ENCODE results near the gene FAM89A. TPM values are rescaled to one million over a fixed set of nuclear protein-coding genes. Genes with fewer than 3 reads are reported as not detected.
"Not testable (repeated sequence)": the region's sequence is repeated elsewhere in the genome, so short reads cannot be mapped to it uniquely, and the experiment has no call there.

The FAM89A gene
- total and polyA plus RNA-seq, 2 experiments from 2014 or later, result 53.5 to 55.1 TPM

GRCh38 chr1:231049121-231049979, 9.3 kb upstream of the FAM89A start:
- Histone ChIP-seq H3K27ac (no peak overlapping the region), H3K4me1 (ENCODE audit: insufficient read depth) (no peaks in the 10 kb centered on the region), H2AFZ (no peak overlapping the region), H3K4me2 (no peak overlapping the region), H4K20me1 (ENCODE audit: insufficient read depth, poor library complexity, severe bottlenecking) (no peaks in the 10 kb centered on the region), H3K36me3 (replicated peaks; ENCODE audit: insufficient read depth, low read depth) (no peaks in the 10 kb centered on the region), H3K9me3 (ENCODE audit: low read depth) (peaks cover 3% of the 10 kb centered on the region), H3K4me3 (no peak overlapping the region), H3K9me2 (replicated peaks; ENCODE audit: insufficient read depth) (no peaks in the 10 kb centered on the region), H3K79me2 (no peaks in the 10 kb centered on the region), H3K27me3 (peaks cover 12% of the 10 kb centered on the region)
- no peak for DNase-seq (ENCODE audit: low spot score)
- no peak for TF ChIP-seq EZH2phosphoT487 (IDR thresholded peaks at IDR 0.05; ENCODE audit: low read depth, severe bottlenecking, unreplicated experiment)
- no peak for TF ChIP-seq EZH2 (IDR thresholded peaks at IDR 0.05; ENCODE audit: borderline replicate concordance)
- TF ChIP-seq CTCF (IDR thresholded peaks at IDR 0.05; ENCODE audit: poor library complexity), result no peak
- WGBS (ENCODE audit: low lambda C conversion rate, missing lambda C conversion rate), result 61% methylated on average over 10 of the region's 10 CpGs

DNA sequence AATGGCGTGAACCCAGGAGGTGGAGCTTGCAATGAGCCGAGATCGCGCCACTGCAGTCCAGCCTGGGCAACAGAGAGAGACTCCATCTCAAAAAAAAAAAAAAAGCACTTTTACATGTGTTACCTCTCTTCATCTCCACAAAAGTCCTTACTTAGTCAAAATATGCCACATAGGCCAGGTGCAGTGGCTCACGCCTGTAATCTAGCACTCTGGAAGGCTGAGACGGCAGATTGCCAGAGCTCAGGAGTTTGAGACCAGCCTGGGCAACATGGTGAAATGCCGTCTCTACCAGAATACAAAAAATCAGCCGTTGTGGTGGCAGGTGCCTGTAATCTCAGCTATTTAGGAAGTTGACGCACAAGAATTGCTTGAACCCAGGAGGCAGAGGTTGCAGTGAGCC, 8.4 kb upstream of the FAM89A start:
- not testable (repeated sequence) for H3K9me3 ChIP-seq (ENCODE audit: low read depth); H3K4me1 ChIP-seq (ENCODE audit: insufficient read depth); H3K9me2 ChIP-seq (replicated peaks; ENCODE audit: insufficient read depth); H3K79me2 ChIP-seq; H3K4me2 ChIP-seq; H3K36me3 ChIP-seq (replicated peaks; ENCODE audit: insufficient read depth, low read depth); DNase-seq (ENCODE audit: low spot score); H3K27ac ChIP-seq; H3K4me3 ChIP-seq; H4K20me1 ChIP-seq (ENCODE audit: insufficient read depth, poor library complexity, severe bottlenecking); H2AFZ ChIP-seq
- H3K27me3 ChIP-seq, result peaks cover 12% of the 10 kb centered on the region
- WGBS (ENCODE audit: low lambda C conversion rate, missing lambda C conversion rate), result 94% methylated on average over 9 of the region's 9 CpGs

GRCh38 chr1:231047529-231047928, 7.5 kb upstream of the FAM89A start:
- not testable (repeated sequence) for H3K9me2 ChIP-seq (replicated peaks; ENCODE audit: insufficient read depth); H3K36me3 ChIP-seq (replicated peaks; ENCODE audit: insufficient read depth, low read depth)

DNA sequence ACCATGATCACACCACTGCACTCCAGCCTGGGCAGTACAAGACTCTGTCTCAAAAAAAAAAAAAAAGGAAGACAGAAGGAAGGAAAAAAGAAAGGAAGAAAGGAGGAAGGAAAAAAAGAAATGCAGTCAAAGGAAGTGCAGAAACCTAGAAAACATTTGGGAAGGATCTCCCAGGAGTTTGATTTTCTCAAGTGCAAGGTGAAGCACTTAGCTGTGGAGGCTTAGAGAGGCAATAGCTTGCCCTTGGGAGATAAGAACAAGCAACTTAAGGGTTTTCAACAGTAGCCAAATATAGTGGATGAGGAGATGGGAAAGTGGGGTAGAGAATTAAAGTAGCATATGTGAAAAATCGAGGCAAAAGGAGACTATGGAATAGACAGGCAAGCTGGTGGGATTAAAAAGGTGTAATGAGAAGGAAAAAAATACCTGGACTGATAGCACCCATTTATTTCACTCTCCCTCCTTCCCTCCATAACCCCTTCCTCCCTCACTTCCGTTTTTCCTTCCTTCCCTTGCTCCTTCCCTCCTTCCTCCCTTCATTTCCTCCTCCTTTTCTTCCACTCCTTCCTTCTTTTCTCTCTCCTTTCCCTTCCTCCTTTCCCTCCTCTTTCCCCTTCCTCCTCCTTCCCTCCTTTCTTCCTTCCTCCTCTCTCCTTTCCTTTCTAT, 6.8 kb upstream of the FAM89A start:
- Histone ChIP-seq H3K27ac (no peak overlapping the region), H3K4me1 (ENCODE audit: insufficient read depth) (no peaks in the 10 kb centered on the region), H3K27me3 (peaks cover 12% of the 10 kb centered on the region), H3K79me2 (no peaks in the 10 kb centered on the region), H4K20me1 (ENCODE audit: insufficient read depth, poor library complexity, severe bottlenecking) (no peaks in the 10 kb centered on the region), H3K4me2 (no peak overlapping the region), H3K36me3 (replicated peaks; ENCODE audit: insufficient read depth, low read depth) (no peaks in the 10 kb centered on the region), H3K9me2 (replicated peaks; ENCODE audit: insufficient read depth) (no peaks in the 10 kb centered on the region), H3K9me3 (ENCODE audit: low read depth) (peaks cover 3% of the 10 kb centered on the region), H3K4me3 (no peak overlapping the region), H2AFZ (no peak overlapping the region)
- TF ChIP-seq EZH2phosphoT487 (IDR thresholded peaks at IDR 0.05; ENCODE audit: low read depth, severe bottlenecking, unreplicated experiment) (no peak), CTCF (IDR thresholded peaks at IDR 0.05; ENCODE audit: poor library complexity) (no peak), EZH2 (IDR thresholded peaks at IDR 0.05; ENCODE audit: borderline replicate concordance) (no peak)
- no peak for DNase-seq (ENCODE audit: low spot score)
- 57% methylated on average over 2 of the region's 2 CpGs for WGBS (ENCODE audit: low lambda C conversion rate, missing lambda C conversion rate)

More at GRCh38 chr1:231047529-231047928, 7.5 kb upstream of the FAM89A start:
- not testable (repeated sequence) for DNase-seq (ENCODE audit: low spot score); H3K27ac ChIP-seq; H3K4me3 ChIP-seq; H2AFZ ChIP-seq; H4K20me1 ChIP-seq (ENCODE audit: insufficient read depth, poor library complexity, severe bottlenecking); H3K4me1 ChIP-seq (ENCODE audit: insufficient read depth); H3K4me2 ChIP-seq; H3K79me2 ChIP-seq; H3K9me3 ChIP-seq (ENCODE audit: low read depth)
- H3K27me3 ChIP-seq, result peaks cover 12% of the 10 kb centered on the region

DNA sequence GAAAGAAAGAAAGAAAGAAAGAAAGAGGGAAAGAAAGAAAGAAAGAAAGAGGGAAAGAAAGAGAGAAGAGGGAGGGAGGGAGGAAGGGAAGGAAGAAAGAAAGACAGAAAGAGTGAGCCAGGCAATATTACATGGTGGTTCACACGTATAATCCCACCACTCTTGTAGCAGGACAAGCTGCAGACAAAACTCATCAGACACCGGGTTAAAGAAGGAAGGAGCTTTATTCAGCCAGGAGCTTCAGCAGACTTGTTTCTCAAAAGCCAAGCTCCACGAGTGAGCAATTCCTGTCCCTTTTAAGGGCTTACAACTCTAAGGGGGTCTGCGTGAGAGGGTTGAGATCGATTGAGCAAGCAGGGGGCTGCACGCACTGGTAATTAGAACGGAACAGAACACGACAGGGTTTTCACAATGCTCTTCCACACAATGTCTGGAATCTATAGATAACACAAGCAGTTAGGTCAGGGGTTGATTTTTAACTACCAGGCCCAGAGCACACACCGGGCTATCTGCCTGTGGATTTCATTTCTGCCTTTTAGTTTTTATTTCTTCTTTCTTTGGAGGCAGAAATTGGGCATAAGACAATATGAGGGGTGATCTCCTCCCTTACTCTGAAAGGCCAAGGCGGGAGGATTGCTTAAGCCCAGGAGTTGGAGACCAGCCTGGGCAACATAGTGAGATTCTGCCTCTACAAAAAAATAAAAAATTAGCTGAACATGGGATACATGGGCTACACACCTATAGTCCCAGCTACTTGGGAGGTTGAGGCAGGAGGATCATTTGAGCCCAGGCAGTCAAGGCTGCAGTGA, 6.1 kb upstream of the FAM89A start:
- 65% methylated on average over 10 of the region's 10 CpGs for WGBS (ENCODE audit: low lambda C conversion rate, missing lambda C conversion rate)
- not testable (repeated sequence) for H4K20me1 ChIP-seq (ENCODE audit: insufficient read depth, poor library complexity, severe bottlenecking); H3K9me3 ChIP-seq (ENCODE audit: low read depth); H3K27ac ChIP-seq; H2AFZ ChIP-seq; H3K4me2 ChIP-seq; H3K4me1 ChIP-seq (ENCODE audit: insufficient read depth); H3K4me3 ChIP-seq; H3K36me3 ChIP-seq (replicated peaks; ENCODE audit: insufficient read depth, low read depth); H3K9me2 ChIP-seq (replicated peaks; ENCODE audit: insufficient read depth); DNase-seq (ENCODE audit: low spot score); H3K79me2 ChIP-seq
- peaks cover 12% of the 10 kb centered on the region for H3K27me3 ChIP-seq

All from hepatocyte (in vitro differentiated cells).